Cardiac muscle cell (in vitro differentiated cells and primary cell): ENCODE data around the gene CNTRL. TPM values are rescaled to one million over a fixed set of nuclear protein-coding genes. Genes with fewer than 3 reads are reported as not detected.
"Not testable (repeated sequence)": the region's sequence is repeated elsewhere in the genome, so short reads cannot be mapped to it uniquely, and the experiment has no call there.

Source experiments
- DNase-seq, 2 donors: peaks; one replicate each; pipeline versions ENCODE4 v3.0.0 to v3.0.0-alpha.2; 2010 to 2017; ENCODE audit warnings: low read depth in 1 of 2, low spot score in 1 of 2
- H3K27ac ChIP-seq: fragments of 200-600 bp; sonication (generic); 2 replicates; pipeline ENCODE4 v1.5.1; 2016
- H3K27me3 ChIP-seq: fragments of 200-600 bp; sonication (generic); 2 replicates; pipeline ENCODE4 v1.6.0; 2016; ENCODE audit warnings: control low read depth
- H3K36me3 ChIP-seq: fragments of 200-600 bp; sonication (generic); 2 replicates; pipeline ENCODE4 v1.5.1; 2016; ENCODE audit warnings: control low read depth
- H3K4me1 ChIP-seq: fragments of 200-600 bp; sonication (generic); 2 replicates; pipeline ENCODE4 v1.8.1; 2017; ENCODE audit warnings: low read depth, mild to moderate bottlenecking, mixed run types
- H3K4me3 ChIP-seq: fragments of 200-600 bp; sonication (generic); 2 replicates; pipeline ENCODE4 v1.5.1; 2016; ENCODE audit warnings: mild to moderate bottlenecking
- H3K9me3 ChIP-seq: fragments of 200-600 bp; sonication (generic); 2 replicates; pipeline ENCODE4 v1.5.1; 2017; ENCODE audit warnings: low read depth, mild to moderate bottlenecking, control low read depth
- CTCF ChIP-seq: IDR thresholded peaks from 2 replicates; pipeline ENCODE4 v1.5.1; 2012; ENCODE audit warnings: low read depth, mild to moderate bottlenecking, low read length
- polyA plus RNA-seq: library from polyadenylated mRNA; unstranded; fragments of >200 nt; fragmentation: Nextera tagmentation; extraction: Ambion mirVana; gene quantifications from 2 replicates; pipeline ENCODE4 v1.2.1, GENCODE V29; 2016
- total RNA-seq: library from RNA; depleted of rRNA; stranded (reverse); fragments of >200 nt; gene quantifications from 2 replicates; pipeline ENCODE4 v1.2.3, GENCODE V29; 2016

Gene CNTRL
- total and polyA plus RNA-seq, 2 experiments from 2014 or later, result 6.3 to 24.6 TPM

GRCh38 chr9:121034529-121034928 lies 40.2 kb upstream of the CNTRL start:
- no peak for TF ChIP-seq CTCF
- H3K4me1 ChIP-seq, result no peaks in the 10 kb centered on the region
- H3K27ac ChIP-seq, result no peak overlapping the region
- no peak overlapping the region for H3K4me3 ChIP-seq
- no peaks in the 10 kb centered on the region for H3K36me3 ChIP-seq
- no peak for DNase-seq
- no peaks in the 10 kb centered on the region for H3K9me3 ChIP-seq
- H3K27me3 ChIP-seq, result no peaks in the 10 kb centered on the region

- H3K9me3 ChIP-seq, result not testable (repeated sequence)
These were observed 39.0 kb upstream of the CNTRL start for GRCh38 chr9:121035717-121036116.

GRCh38 chr9:121038362-121038761 lies 36.4 kb upstream of the CNTRL start:
- Histone ChIP-seq H3K4me1 (no peaks in the 10 kb centered on the region), H3K36me3 (no peaks in the 10 kb centered on the region), H3K9me3 (no peaks in the 10 kb centered on the region), H3K27ac (no peak overlapping the region), H3K27me3 (no peaks in the 10 kb centered on the region), H3K4me3 (no peak overlapping the region)
- no peak for DNase-seq
- TF ChIP-seq CTCF, result no peak

More at GRCh38 chr9:121035717-121036116, 39.0 kb upstream of the CNTRL start:
- H3K4me3 ChIP-seq, H3K36me3 ChIP-seq, H3K27me3 ChIP-seq, DNase-seq, H3K4me1 ChIP-seq, H3K27ac ChIP-seq: not testable (repeated sequence)

- Histone ChIP-seq H3K4me3 (no peak overlapping the region), H3K27ac (no peak overlapping the region), H3K36me3 (no peaks in the 10 kb centered on the region), H3K4me1 (no peaks in the 10 kb centered on the region), H3K27me3 (no peaks in the 10 kb centered on the region), H3K9me3 (no peaks in the 10 kb centered on the region)
- DNase-seq, result no peak
- TF ChIP-seq CTCF, result no peak
These were observed 36.0 kb upstream of the CNTRL start for GRCh38 chr9:121038804-121039203.

- no peak overlapping the region for H3K27ac ChIP-seq
- DNase-seq, result no peak
- TF ChIP-seq CTCF, result no peak
- H3K4me3 ChIP-seq, result no peak overlapping the region
- H3K4me1 ChIP-seq, result no peaks in the 10 kb centered on the region
- no peaks in the 10 kb centered on the region for H3K27me3 ChIP-seq
- no peaks in the 10 kb centered on the region for H3K9me3 ChIP-seq
- H3K36me3 ChIP-seq, result no peaks in the 10 kb centered on the region
These were observed 26.6 kb upstream of the CNTRL start for GRCh38 chr9:121048175-121048574.

GRCh38 chr9:121048618-121049017 lies 26.1 kb upstream of the CNTRL start:
- Histone ChIP-seq H3K4me3 (no peak overlapping the region), H3K9me3 (no peaks in the 10 kb centered on the region), H3K36me3 (no peaks in the 10 kb centered on the region), H3K27me3 (no peaks in the 10 kb centered on the region), H3K4me1 (no peaks in the 10 kb centered on the region), H3K27ac (no peak overlapping the region)
- DNase-seq, result no peak
- TF ChIP-seq CTCF, result no peak
